Femur (tissue), 1 donor: ENCODE data around the gene URI1.
"Not testable (repeated sequence)": the region's sequence is repeated elsewhere in the genome, so short reads cannot be mapped to it uniquely, and the experiment has no call there.

ENCODE experiments used
- DNase-seq: peaks from one replicate; pipeline ENCODE4 v3.0.0-alpha.2; 2017

The URI1 gene

GRCh38 chr19:29941828-29942403 is at the start of gene URI1:
URI1 (plus strand) TSS chr19:29942239; CDS start chr19:29942548, 309 bp downstream.
- DNase-seq: peak; percentile 94

GRCh38 chr19:29893606-29894284 is 48.3 kb upstream of the URI1 start:
- DNase-seq: no peak

- DNase-seq: no peak
These were observed 45.2 kb upstream of the URI1 start for GRCh38 chr19:29896802-29897201.

GRCh38 chr19:29897466-29897865 is 44.6 kb upstream of the URI1 start:
- no peak for DNase-seq

GRCh38 chr19:29904017-29904416 is 38.0 kb upstream of the URI1 start:
- no peak for DNase-seq

- DNase-seq: no peak
These were observed 32.8 kb upstream of the URI1 start for GRCh38 chr19:29908963-29909944.

GRCh38 chr19:29914933-29915332 is 27.1 kb upstream of the URI1 start:
- DNase-seq: no peak

- DNase-seq: not testable (repeated sequence)
These were observed 26.2 kb upstream of the URI1 start for GRCh38 chr19:29915832-29916231.

- no peak for DNase-seq
These were observed 24.1 kb upstream of the URI1 start for GRCh38 chr19:29917911-29918310.

GRCh38 chr19:29918891-29919290 is 23.1 kb upstream of the URI1 start:
- DNase-seq: no peak

GRCh38 chr19:29922972-29923371 is 19.1 kb upstream of the URI1 start:
- DNase-seq: no peak

GRCh38 chr19:29923653-29924052 is 18.4 kb upstream of the URI1 start:
- no peak for DNase-seq

GRCh38 chr19:29926031-29926430 is 16.0 kb upstream of the URI1 start:
- no peak for DNase-seq

- no peak for DNase-seq
These were observed 15.2 kb upstream of the URI1 start for GRCh38 chr19:29926801-29927200.

- no peak for DNase-seq
These were observed 14.0 kb upstream of the URI1 start for GRCh38 chr19:29927944-29928625.

- DNase-seq: no peak
These were observed 13.2 kb upstream of the URI1 start for GRCh38 chr19:29928831-29929230.

GRCh38 chr19:29934257-29934656 is 7.8 kb upstream of the URI1 start:
- DNase-seq: no peak

GRCh38 chr19:29934781-29935180 is 7.3 kb upstream of the URI1 start:
- DNase-seq: no peak

GRCh38 chr19:29936409-29936808 is 5.6 kb upstream of the URI1 start:
- no peak for DNase-seq

GRCh38 chr19:29939628-29940027 is 2.4 kb upstream of the URI1 start:
- DNase-seq: no peak

GRCh38 chr19:29940971-29941585 is 961 bp upstream of the URI1 start:
- DNase-seq: no peak
